Measurements from ENCODE around the gene AP3S1. TPM values are rescaled to one million over a fixed set of nuclear protein-coding genes. Genes with fewer than 3 reads are reported as not detected.
"Not testable (repeated sequence)": the region's sequence is repeated elsewhere in the genome, so short reads cannot be mapped to it uniquely, and the experiment has no call there.

Gene AP3S1
- total RNA-seq, 2 experiments from 2014 or later: 57.1 to 66.2 TPM

DNA sequence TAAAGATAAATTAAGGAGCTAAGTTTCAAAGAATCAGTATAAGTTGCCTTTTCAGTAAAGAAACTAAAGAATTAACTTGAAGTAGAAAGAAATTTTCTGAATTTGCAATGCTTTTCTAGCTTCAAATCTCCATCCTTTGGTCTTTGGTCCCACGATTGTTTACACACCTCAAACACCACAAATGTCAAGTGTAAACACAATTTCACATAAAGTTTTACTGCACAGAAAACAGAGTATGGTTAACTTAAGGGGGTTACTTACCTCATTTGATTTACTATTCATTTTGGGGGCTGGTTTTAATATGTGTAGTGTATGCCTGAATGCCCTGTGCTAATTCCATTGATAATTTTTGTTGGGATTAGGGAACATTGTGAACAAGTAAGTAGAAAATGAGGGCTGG is 29.4 kb upstream of the AP3S1 start:
- no peak overlapping the region for H3K27ac Mint-ChIP-seq
- H3K27me3 Mint-ChIP-seq: peaks cover 66% of the 10 kb centered on the region

DNA sequence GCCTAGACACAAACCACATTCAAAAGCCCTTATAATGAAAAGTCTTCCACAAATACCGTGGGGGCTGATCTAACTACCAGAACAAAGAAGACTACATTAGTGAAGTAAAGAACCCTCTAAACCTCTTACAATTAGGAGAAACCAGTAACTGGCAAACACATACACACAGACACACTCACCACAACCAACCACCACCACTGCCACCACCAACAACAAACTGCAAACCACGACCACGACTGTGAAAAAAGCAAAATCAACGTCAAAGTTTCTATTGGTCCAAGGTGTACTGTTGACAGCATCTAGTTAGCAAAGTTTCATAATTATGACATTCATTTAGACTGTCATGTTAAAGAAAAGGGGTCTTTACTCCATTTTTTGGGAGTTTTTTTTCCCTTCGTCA is 28.0 kb upstream of the AP3S1 start:
- Mint-ChIP-seq H3K27me3 (peaks cover 76% of the 10 kb centered on the region), H3K4me1 (peaks cover 61% of the 10 kb centered on the region), H3K9me3 (ENCODE audit: low read depth) (no peaks in the 10 kb centered on the region), H3K36me3 (peaks cover 2% of the 10 kb centered on the region), H3K4me3 (no peak overlapping the region), H3K27ac (no peak overlapping the region)
- peak; percentile 56 for DNase-seq
- ATAC-seq: peak; percentile 29
- CTCF ChIA-PET: interaction anchor here (1.4 to 1.7 kb wide), 2 partner anchors 14 to 16 kb away, joined by 3 read pairs; no protein-coding TSS in a partner anchor

More for the DNA sequence above, 29.4 kb upstream of the AP3S1 start:
- H3K4me1 Mint-ChIP-seq: peaks cover 71% of the 10 kb centered on the region
- H3K36me3 Mint-ChIP-seq: peaks cover 3% of the 10 kb centered on the region
- ATAC-seq: no peak
- no peak overlapping the region for H3K4me3 Mint-ChIP-seq
- no peak for DNase-seq
- CTCF ChIA-PET: no interaction called here
- H3K9me3 Mint-ChIP-seq (ENCODE audit: low read depth): no peaks in the 10 kb centered on the region

DNA sequence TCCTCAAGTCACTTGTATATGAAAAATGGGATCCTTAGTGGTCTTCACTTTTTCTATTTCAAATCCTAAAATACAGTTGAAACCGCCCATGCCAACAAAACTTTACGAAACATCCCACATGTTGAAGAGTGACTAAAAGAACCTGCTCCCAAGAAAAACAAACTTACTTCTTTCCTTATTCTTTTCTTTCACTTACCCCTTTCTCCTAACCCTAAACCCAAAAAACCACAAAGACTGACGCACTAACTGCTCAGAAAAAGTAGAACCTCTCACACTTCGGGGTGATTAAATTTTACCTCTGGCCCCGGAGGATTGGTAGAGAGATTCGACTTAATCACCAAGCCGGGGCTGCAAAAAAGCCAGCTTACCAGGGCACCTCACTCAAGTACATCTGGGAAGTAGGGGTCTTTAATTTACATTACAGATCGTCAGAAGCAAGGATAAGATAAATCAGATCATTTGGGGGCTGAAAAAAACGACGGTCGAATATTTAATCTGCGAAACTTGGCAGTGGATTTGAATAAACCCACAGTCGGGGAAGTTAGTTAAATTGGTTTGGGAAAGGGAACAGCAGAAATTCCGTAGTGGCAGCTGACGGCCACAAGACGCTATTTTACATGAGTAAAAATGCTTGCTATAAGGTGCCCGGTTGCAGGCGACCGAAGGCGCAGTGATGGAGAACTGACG is 26.6 kb upstream of the AP3S1 start:
- no peak overlapping the region for H3K27ac Mint-ChIP-seq
- no peaks in the 10 kb centered on the region for H3K9me3 Mint-ChIP-seq (ENCODE audit: low read depth)
- peak overlapping the region; percentile 48 for H3K4me3 Mint-ChIP-seq
- H3K4me1 Mint-ChIP-seq: peaks cover 47% of the 10 kb centered on the region
- CTCF ChIA-PET: interaction anchor here (1.7 kb wide), 1 partner anchor 15 kb away, joined by 3 read pairs; no protein-coding TSS in a partner anchor
- no peaks in the 10 kb centered on the region for H3K36me3 Mint-ChIP-seq
- no peak for DNase-seq
- peaks cover 87% of the 10 kb centered on the region for H3K27me3 Mint-ChIP-seq
- ATAC-seq: no peak

DNA sequence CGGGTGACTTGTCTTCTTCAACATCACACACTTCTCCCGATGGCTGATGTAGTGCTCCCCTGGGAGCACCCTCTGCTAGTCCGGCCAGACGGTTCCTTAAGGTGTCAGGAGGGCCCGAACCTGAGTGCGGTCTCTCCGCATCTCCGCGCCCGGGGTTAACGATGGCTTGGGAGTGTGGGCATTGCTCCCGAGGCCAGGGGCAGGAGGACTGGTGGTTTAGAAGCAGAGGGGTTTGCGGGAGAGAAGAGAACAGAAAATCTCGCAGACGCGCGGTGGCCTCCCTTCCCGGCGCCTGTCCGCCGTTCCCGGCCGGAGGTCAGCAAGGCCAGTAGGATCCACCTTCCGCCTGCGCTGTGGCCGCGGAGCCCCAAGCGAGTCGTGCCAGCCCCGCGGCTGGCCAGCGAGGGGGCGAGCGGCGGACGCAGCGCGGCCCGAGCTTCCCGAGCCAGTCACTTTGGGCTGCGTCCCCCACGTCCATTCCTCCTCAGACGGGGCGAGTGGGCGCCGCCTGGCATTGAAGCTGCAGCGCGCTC is 26.0 kb upstream of the AP3S1 start:
- DNase-seq (no peak), ATAC-seq (peak; percentile 26)
- no peak overlapping the region for H3K27ac Mint-ChIP-seq
- H3K36me3 Mint-ChIP-seq: no peaks in the 10 kb centered on the region
- H3K4me1 Mint-ChIP-seq: peaks cover 42% of the 10 kb centered on the region
- peaks cover 89% of the 10 kb centered on the region for H3K27me3 Mint-ChIP-seq
- H3K4me3 Mint-ChIP-seq: peak overlapping the region; percentile 64
- CTCF ChIA-PET: no interaction called here
- no peaks in the 10 kb centered on the region for H3K9me3 Mint-ChIP-seq (ENCODE audit: low read depth)

DNA sequence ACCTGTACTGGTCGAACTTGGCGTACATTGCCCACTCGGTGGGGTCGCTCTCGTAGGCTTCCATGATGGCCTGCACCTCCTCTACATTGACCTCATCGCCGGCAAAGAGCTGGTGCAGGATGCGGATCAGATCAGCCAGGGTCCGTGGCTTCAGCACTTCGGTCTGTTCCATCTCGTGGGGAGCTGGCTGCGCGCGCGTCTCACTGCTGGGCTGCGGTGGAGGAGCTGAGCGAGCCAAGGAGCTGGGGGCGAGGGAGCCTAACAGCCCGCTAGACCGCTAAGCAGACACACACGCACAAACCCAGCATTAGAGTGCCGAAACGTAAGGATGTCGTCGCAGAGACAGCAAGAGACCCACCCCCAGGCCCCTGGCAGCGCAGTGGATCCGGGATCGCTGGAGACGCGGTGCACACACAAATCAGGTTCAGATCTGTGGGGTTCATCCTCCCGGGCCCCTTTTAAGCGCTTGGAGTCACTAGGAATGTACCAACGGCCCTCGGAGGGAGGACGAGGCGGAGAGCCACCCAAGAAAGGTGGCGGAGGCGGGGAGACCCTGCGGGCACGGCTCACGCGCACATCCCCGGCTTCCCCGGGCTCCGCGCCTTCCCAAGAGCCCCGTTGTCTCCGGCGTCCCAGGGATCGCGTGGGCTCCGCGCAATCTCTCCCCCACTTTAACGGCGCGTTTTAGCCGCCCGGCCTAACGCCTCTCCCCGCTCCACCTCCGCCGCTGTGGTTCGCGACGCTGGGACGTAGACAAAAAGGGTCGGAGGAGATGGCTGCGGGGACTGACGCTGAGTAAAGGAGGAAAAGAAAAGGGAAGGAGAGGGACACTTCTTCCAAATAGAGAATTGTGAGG is 25.3 kb upstream of the AP3S1 start, which contains the start of gene CDO1:
TSS of gene CDO1 (minus strand) at position 434 of the 856 bp plus-strand sequence. CDS start at position 172, 262 bp downstream.
- Mint-ChIP-seq H3K9me3 (ENCODE audit: low read depth) (no peaks in the 10 kb centered on the region), H3K4me1 (peaks cover 38% of the 10 kb centered on the region), H3K27me3 (peaks cover 88% of the 10 kb centered on the region), H3K36me3 (no peaks in the 10 kb centered on the region), H3K4me3 (peak within 1 kb of the TSS; percentile 64), H3K27ac (no peak within 1 kb of the TSS)
- DNase-seq: peak; percentile 62
- peak; percentile 69 for ATAC-seq
- CTCF ChIA-PET: no interaction called here

DNA sequence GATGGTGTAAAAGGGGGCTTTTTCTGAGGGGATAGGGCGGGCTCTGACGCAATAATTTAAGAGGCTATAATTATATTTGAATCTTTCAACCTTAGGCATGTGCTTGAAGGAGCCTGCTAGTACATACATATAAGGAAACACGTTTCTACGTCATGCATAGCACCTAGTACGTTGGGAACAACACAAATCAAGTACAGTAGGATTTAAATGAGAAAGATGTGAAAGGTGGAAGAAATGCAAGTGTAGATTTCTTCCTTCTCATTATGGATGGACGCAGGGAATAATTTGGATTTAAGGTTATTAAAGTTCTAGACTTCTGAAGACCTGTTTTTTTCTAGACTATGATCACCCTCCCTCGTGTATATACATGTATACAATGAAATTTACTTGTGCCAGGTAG is 24.3 kb upstream of the AP3S1 start:
- CTCF ChIA-PET: no interaction called here

DNA sequence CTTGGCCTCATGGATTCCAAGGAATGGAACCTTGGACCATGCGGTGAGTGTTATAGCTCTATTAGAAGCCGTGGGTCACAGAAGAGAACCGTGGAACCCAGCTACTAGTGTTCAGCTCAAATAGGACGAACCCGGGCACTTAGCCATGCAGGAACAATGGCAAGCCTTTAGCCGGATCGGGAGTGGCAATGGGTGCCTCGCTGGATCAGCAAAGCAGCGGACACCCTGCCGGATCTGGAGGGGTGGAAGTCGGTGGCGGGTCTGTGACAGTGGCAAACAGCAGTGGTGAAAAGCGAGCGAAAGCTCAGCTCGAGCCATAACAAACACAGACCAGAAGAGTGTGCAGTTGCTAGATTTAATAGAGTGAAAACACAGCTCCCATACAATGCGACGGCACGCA is 22.9 kb upstream of the AP3S1 start:
- ATAC-seq (no peak), DNase-seq (no peak)
- Mint-ChIP-seq H3K27me3 (peaks cover 75% of the 10 kb centered on the region), H3K4me3 (no peak overlapping the region), H3K4me1 (peaks cover 27% of the 10 kb centered on the region), H3K36me3 (peaks cover 1% of the 10 kb centered on the region), H3K27ac (no peak overlapping the region), H3K9me3 (ENCODE audit: low read depth) (no peaks in the 10 kb centered on the region)
- CTCF ChIA-PET: interaction anchor here (1.3 to 1.4 kb wide), 2 partner anchors 12 to 216 kb away, joined by 3 read pairs; no protein-coding TSS in a partner anchor

More for the DNA sequence above, 24.3 kb upstream of the AP3S1 start:
- Mint-ChIP-seq H3K4me1 (peaks cover 37% of the 10 kb centered on the region), H3K9me3 (ENCODE audit: low read depth) (no peaks in the 10 kb centered on the region), H3K4me3 (no peak overlapping the region), H3K27ac (no peak overlapping the region), H3K36me3 (peaks cover 1% of the 10 kb centered on the region), H3K27me3 (peaks cover 85% of the 10 kb centered on the region)
- ATAC-seq (no peak), DNase-seq (no peak)

DNA sequence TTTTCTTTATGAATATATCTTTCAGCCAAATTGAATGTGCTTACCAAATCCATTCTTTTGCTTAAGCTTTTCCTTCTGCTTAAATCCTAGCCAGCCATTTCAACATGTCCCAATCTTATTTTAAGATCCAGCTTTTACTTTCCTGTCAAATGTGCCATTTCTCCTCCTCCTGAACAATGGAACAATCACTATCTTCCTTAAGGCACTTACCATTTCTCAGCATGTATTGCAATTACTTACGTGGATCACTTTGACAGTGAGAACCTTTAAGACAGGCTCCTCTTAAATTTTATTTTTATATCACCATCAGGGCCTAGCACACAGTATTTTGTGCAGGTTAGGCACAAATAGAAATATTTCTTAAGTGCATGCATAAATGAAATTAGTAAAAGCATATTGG is 20.9 kb upstream of the AP3S1 start:
- peaks cover 1% of the 10 kb centered on the region for H3K36me3 Mint-ChIP-seq
- no peak overlapping the region for H3K4me3 Mint-ChIP-seq
- CTCF ChIA-PET: no interaction called here
- H3K4me1 Mint-ChIP-seq: peaks cover 8% of the 10 kb centered on the region
- no peak overlapping the region for H3K27ac Mint-ChIP-seq
- no peak for ATAC-seq
- no peak for DNase-seq
- peaks cover 61% of the 10 kb centered on the region for H3K27me3 Mint-ChIP-seq
- no peaks in the 10 kb centered on the region for H3K9me3 Mint-ChIP-seq (ENCODE audit: low read depth)

DNA sequence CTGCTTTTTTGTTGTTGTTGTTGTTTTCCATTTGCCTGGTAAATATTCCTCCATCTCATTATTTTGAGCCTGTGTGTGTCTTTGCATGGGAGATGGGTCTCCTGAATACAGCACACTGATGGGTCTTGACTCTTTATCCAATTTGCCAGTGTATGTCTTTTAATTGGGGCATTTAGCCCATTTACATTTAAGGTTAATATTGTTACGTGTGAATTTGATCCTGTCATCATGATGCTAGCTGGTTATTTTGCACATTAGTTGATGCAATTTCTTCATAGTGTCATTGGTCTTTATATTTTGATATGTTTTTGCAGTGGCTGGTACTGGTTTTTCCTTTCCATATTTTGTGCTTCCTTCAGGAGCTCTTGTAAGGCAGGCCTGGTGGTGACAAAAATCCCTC is 16.8 kb upstream of the AP3S1 start:
- H3K4me3 Mint-ChIP-seq; CTCF ChIA-PET; H3K9me3 Mint-ChIP-seq (ENCODE audit: low read depth); DNase-seq; H3K4me1 Mint-ChIP-seq; ATAC-seq; H3K27ac Mint-ChIP-seq: not testable (repeated sequence)
- Mint-ChIP-seq H3K36me3 (peaks cover 29% of the 10 kb centered on the region), H3K27me3 (peaks cover 27% of the 10 kb centered on the region)

DNA sequence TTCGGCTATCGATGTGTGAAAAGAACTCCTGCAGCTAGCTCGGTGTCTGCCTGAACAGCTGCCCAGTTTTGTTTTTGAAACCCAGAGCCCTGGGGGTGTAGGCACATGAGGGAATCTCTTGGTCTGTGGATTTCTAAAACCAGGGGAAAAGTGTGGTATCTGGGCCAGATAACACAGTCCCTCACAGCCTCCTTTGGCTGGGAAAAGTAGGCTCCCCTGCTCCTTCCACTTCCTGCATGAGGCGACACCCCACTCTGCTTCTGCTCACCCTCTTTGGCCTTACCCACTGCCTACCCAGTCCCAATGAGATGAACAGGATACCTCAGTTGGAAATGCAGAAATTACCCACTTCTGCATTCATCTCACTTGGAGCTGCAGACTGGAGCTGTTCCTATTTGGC is 15.8 kb upstream of the AP3S1 start:
- DNase-seq (no peak), ATAC-seq (no peak)
- Mint-ChIP-seq H3K36me3 (peaks cover 29% of the 10 kb centered on the region), H3K27ac (no peak overlapping the region), H3K4me3 (no peak overlapping the region), H3K9me3 (ENCODE audit: low read depth) (peaks cover 5% of the 10 kb centered on the region), H3K4me1 (no peaks in the 10 kb centered on the region), H3K27me3 (peaks cover 18% of the 10 kb centered on the region)
- CTCF ChIA-PET: interaction anchor here (1.3 kb wide), 1 partner anchor 191 kb away, joined by 4 read pairs; no protein-coding TSS in a partner anchor

DNA sequence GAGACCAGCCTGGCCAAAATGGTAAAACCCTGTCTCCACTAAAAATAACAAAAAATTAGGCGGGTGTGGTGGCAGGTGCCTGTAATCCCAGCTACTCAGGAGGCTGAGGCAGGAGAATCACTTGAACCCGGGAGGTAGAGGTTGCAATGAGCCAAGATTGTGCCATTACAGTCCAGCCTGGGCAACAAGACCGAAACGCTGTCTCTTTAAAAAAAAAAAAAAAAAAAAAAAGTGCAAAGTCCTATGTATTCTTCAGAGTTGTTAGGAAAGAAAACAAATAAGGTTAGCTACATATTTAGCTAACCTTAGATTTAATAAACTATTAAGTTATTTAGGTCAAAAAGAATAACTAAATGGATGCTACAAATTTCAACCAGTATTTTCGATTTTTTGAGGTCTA is 11.8 kb upstream of the AP3S1 start:
- H3K27me3 Mint-ChIP-seq: peaks cover under 1% of the 10 kb centered on the region

DNA sequence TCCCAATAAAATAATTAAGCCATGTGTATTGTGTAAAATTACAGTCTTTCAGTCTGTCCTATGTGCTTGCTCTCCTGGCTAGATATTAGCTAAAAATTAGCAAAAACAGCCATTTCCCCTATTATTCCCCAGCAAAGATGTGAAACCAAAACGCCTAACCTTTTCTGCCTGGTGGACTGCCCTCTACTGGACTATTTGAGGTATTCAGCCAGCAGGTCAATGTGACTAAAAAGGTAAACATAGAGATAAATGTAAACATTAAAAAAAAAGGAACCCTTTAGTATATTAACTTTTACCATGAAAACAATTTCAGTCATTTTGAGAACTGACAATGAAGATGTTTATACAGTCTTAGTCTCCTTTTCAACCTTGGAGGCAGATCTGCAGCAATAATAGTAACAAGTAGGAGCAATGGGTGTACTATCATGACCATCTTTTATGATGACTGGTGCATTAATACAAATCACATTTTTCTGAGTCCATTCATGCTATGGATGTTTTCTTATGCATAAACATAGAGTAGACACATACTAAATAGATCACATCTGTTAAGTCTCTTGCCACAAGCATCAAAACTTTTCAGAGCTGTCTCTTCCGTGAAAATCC is 10.5 kb upstream of the AP3S1 start:
- Mint-ChIP-seq H3K36me3 (peaks cover 55% of the 10 kb centered on the region), H3K27me3 (no peaks in the 10 kb centered on the region), H3K4me1 (peaks cover 5% of the 10 kb centered on the region), H3K27ac (no peak overlapping the region), H3K4me3 (no peak overlapping the region), H3K9me3 (ENCODE audit: low read depth) (peaks cover 4% of the 10 kb centered on the region)
- CTCF ChIA-PET: interaction anchor here (0.6 to 1.8 kb wide), 6 partner anchors 12 to 203 kb away, joined by 3 to 4 read pairs (median 4); no protein-coding TSS in a partner anchor
- DNase-seq: no peak
- ATAC-seq: peak; percentile 49

More for the DNA sequence above, 11.8 kb upstream of the AP3S1 start:
- Mint-ChIP-seq H3K4me1 (peaks cover 4% of the 10 kb centered on the region), H3K9me3 (ENCODE audit: low read depth) (peaks cover 5% of the 10 kb centered on the region), H3K4me3 (no peak overlapping the region), H3K36me3 (peaks cover 44% of the 10 kb centered on the region), H3K27ac (no peak overlapping the region)
- CTCF ChIA-PET: interaction anchor here (0.9 to 1.0 kb wide), 2 partner anchors 10 to 245 kb away, joined by 3 to 4 read pairs; no protein-coding TSS in a partner anchor
- ATAC-seq: no peak
- no peak for DNase-seq

DNA sequence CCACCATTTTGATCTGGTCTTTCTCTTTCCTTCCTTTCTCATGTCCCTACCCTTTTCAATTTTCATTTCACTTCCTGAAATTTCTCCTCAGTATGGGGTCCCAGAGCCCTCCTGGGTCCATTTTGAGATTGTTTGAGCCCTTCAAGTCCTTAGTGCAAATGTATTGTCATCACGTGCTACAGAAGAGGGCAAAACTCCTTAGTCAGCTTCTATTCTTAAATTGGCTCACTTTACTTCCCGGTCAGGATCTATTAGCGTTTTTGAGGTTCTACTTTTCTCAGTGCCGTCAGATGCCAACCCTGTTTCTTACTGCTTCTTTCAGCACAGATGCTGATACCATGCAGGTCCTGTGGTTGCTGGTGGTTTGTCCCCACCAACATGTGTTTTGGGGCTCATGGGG is 6.3 kb upstream of the AP3S1 start:
- DNase-seq: no peak
- no peak for ATAC-seq
- CTCF ChIA-PET: interaction anchor here (0.6 kb wide), 1 partner anchor 204 kb away, joined by 3 read pairs; no protein-coding TSS in a partner anchor
- Mint-ChIP-seq H3K27me3 (no peaks in the 10 kb centered on the region), H3K27ac (no peak overlapping the region), H3K4me3 (no peak overlapping the region), H3K36me3 (peaks cover 45% of the 10 kb centered on the region), H3K9me3 (ENCODE audit: low read depth) (no peaks in the 10 kb centered on the region), H3K4me1 (peaks cover 34% of the 10 kb centered on the region)
